Spleen (tissue), 11 donors: ENCODE results near the gene TAF8. TPM values are rescaled to one million over a fixed set of nuclear protein-coding genes. Genes with fewer than 3 reads are reported as not detected.

Experiments
- DNase-seq: peaks from one replicate; pipeline ENCODE4 v3.0.0-alpha.2; 2020
- H3K27ac ChIP-seq, 8 donors: fragments of 200-600 bp; sonication (generic) in 7 of 8; 1 replicate in 4 of 8; 2 replicates in 4 of 8; pipeline versions ENCODE4 v1.5.0 to v1.8.0; 2016 to 2021; ENCODE audit warnings: inconsistent platforms in 4 of 8, mild to moderate bottlenecking in 4 of 8, moderate library complexity in 1 of 8
- H3K27me3 ChIP-seq, 7 donors: fragments of 200-600 bp; sonication (generic) in 6 of 7; replicated peaks in 1 of 7; 1 replicate in 4 of 7; 2 replicates in 3 of 7; pipeline versions ENCODE4 v1.5.0 to v1.8.0; 2016 to 2021; ENCODE audit warnings: inconsistent platforms in 3 of 7, mild to moderate bottlenecking in 1 of 7
- H3K36me3 ChIP-seq, 6 donors: fragments of 200-600 bp; sonication (generic) in 5 of 6; 1 replicate in 4 of 6; 2 replicates in 2 of 6; pipeline versions ENCODE4 v1.5.0 to v1.8.0; 2016 to 2021; ENCODE audit warnings: inconsistent platforms in 2 of 6
- H3K4me1 ChIP-seq, 6 donors: fragments of 200-600 bp; sonication (generic) in 5 of 6; 1 replicate in 3 of 6; 2 replicates in 3 of 6; pipeline versions ENCODE4 v1.5.0 to v1.8.0; 2016 to 2021; ENCODE audit warnings: inconsistent platforms in 3 of 6
- H3K4me3 ChIP-seq, 8 donors: fragments of 200-600 bp; sonication (generic) in 7 of 8; 1 replicate in 4 of 8; 2 replicates in 4 of 8; pipeline versions ENCODE4 v1.5.0 to v1.8.0; 2016 to 2021; ENCODE audit warnings: inconsistent platforms in 4 of 8, mild to moderate bottlenecking in 4 of 8, moderate library complexity in 2 of 8
- H3K9me3 ChIP-seq, 8 donors: fragments of 200-600 bp; sonication (generic) in 7 of 8; 1 replicate in 4 of 8; 2 replicates in 4 of 8; pipeline versions ENCODE4 v1.5.0 to v1.8.0; 2016 to 2021; ENCODE audit warnings: inconsistent platforms in 4 of 8
- POLR2A ChIP-seq, 3 donors: fragments of 450-650 bp; IDR thresholded peaks; one replicate each; pipeline ENCODE4 v1.5.1; 2017; ENCODE audit warnings: antibody characterized with exemption in 3 of 3, mild to moderate bottlenecking in 1 of 3
- POLR2AphosphoS5 ChIP-seq, 3 donors: sonication (generic); formaldehyde crosslinking; IDR thresholded peaks; one replicate each; pipeline ENCODE4 v1.5.1; 2017; ENCODE audit warnings: antibody characterized with exemption in 3 of 3
- WGBS, 5 donors: extraction: QIAGEN DNeasy Blood & Tissue Kit in 3 of 5; methylation state at CpG; one replicate each; pipeline versions ENCODE4 v1.1.5 to v1.1.7; 2013 to 2018; 5-methylcytosine and 5-hydroxymethylcytosine counted together
- intact Hi-C: fragments of 100-400 bp; cut with DNase I; formaldehyde crosslinking; loops from one replicate; pipeline ENCODE4 v1.15.0; 2023; ENCODE audit warnings: low total_unique reads
- polyA plus RNA-seq, 3 donors: library from polyadenylated mRNA; stranded (reverse); fragments of 200-250 nt; gene quantifications; one replicate each; pipeline ENCODE4 v1.2.1, GENCODE V29; 2013
- total RNA-seq, 7 donors: library from RNA; depleted of rRNA in 3 of 7; stranded (reverse); fragments of >200 nt in 3 of 7; fragmentation: NEBNext Ultra II Directional in 4 of 7; extraction: Animal tissue kit (Norgen Biotek cat#: 25700) in 4 of 7; gene quantifications; one replicate each; pipeline versions ENCODE4 v1.1.0 to v1.2.1, GENCODE V29; 2016 to 2021
- TF ChIP-seq, protein P1 (sequence below), 11 experiments: fragments of 200-600 bp in 7 of 11; fragments of 450-650 bp in 4 of 11; sonication (generic) in 4 of 11; IDR thresholded peaks in 8 of 11; conservative IDR thresholded peaks in 3 of 11; 1 replicate in 7 of 11; 2 replicates in 4 of 11; pipeline versions ENCODE4 v1.4.0 to v1.8.0; 2016 to 2021; ENCODE audit warnings: antibody characterized with exemption in 11 of 11, inconsistent platforms in 4 of 11, mild to moderate bottlenecking in 1 of 11
- donor health status: healthy with polysubstance abuse.
- donor health status: DM: no; HTN: no; CAD: no; lungs with moderate emphysema.
- donor health status: DM: no; HTN: no; CAD: no.
- donor health status: Bipolar disorder and iron deficiency.
- donor health status: healthy.
- donor health status: DM: no; HTN: no; CAD: no.
- donor health status: DM: yes; HTN: yes; CAD: no.

The TAF8 gene
- total and polyA plus RNA-seq, 10 donors = 8.2 to 56.3 (median 35.4) TPM

DNA sequence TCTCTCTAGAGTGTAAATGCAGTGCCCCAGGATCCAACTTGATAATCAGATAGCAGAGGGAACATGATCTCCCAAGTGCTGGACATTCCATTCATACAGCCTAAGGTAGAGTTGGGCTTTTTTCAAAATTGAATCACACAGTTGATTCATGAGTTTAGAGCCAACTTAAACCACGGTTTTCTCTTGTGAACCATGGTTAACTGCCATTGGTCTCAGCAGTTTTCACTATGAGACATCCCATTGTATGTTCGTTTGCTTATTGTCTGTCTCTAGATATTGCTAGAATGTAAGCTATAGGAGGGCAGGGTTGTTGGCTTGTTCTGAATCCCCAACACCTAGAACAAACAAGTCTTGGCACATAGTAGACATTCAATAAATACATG, 37.2 kb upstream of the TAF8 start:
- H3K27ac ChIP-seq = no peak overlapping the region
- WGBS, 5 donors = 64 to 87% (median 75%) methylated on average over 2 of the region's 2 CpGs

DNA sequence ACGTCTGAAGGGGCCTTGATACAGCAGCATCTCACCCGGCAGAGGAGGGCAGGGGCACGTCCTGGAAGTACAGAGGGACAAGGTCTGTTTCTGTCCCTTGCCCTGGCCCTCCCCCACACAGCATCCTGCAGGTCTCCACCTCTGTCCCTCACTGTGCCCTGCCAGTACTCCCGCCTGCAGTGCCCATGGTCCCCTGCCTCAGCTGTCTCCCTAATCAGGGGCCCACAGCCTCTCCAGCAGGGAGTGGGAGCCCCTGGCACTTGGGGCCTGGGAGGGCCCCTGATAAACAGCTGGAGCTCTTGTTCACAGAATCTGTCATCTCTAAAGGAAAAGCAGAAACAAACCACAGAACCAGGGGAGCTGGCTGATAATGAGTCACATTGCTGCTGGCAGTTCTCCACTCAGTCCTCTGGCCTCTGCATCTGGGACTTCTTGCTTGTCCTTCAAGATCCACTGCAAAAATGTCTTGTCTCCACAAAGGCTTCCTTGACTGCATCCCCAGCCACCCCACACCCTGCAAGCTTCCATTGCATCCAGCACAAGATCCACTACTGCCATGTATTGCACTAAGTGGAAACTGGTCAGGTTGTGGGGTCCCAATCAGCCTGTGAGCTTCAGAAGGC, 33.2 kb upstream of the TAF8 start:
- TF ChIP-seq POLR2AphosphoS5 (IDR thresholded peaks at IDR 0.05) = peak; percentile 65 to 76 (median 71)
- TF ChIP-seq, protein P1, sequence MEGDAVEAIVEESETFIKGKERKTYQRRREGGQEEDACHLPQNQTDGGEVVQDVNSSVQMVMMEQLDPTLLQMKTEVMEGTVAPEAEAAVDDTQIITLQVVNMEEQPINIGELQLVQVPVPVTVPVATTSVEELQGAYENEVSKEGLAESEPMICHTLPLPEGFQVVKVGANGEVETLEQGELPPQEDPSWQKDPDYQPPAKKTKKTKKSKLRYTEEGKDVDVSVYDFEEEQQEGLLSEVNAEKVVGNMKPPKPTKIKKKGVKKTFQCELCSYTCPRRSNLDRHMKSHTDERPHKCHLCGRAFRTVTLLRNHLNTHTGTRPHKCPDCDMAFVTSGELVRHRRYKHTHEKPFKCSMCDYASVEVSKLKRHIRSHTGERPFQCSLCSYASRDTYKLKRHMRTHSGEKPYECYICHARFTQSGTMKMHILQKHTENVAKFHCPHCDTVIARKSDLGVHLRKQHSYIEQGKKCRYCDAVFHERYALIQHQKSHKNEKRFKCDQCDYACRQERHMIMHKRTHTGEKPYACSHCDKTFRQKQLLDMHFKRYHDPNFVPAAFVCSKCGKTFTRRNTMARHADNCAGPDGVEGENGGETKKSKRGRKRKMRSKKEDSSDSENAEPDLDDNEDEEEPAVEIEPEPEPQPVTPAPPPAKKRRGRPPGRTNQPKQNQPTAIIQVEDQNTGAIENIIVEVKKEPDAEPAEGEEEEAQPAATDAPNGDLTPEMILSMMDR (IDR thresholded peaks at IDR 0.05 in 8 of 11, conservative IDR thresholded peaks at IDR 0.05 in 3 of 11) = no peak
- intact Hi-C loops = no loop called here
- no peaks in the 10 kb centered on the region for H3K9me3 ChIP-seq
- H3K27ac ChIP-seq = peak overlapping the region in 4 of 8 donors; percentile 14 to 63 (median 33)
- peaks cover 0 to 87% (median 0%) of the 10 kb centered on the region in 6 donors for H3K36me3 ChIP-seq
- no peaks in the 10 kb centered on the region for H3K27me3 ChIP-seq
- H3K4me3 ChIP-seq = no peak overlapping the region
- DNase-seq = peak; percentile 67
- H3K4me1 ChIP-seq = peaks cover 22 to 96% (median 49%) of the 10 kb centered on the region in 6 donors
- 19 to 25% (median 23%) methylated on average over 4 of the region's 4 CpGs for WGBS, 5 donors

More for the DNA sequence above, 37.2 kb upstream of the TAF8 start:
- DNase-seq = no peak
- Histone ChIP-seq H3K9me3 (no peaks in the 10 kb centered on the region), H3K27me3 (no peaks in the 10 kb centered on the region), H3K4me3 (no peak overlapping the region), H3K36me3 (peaks cover 0 to 98% (median 0%) of the 10 kb centered on the region in 6 donors), H3K4me1 (peaks cover 29 to 98% (median 55%) of the 10 kb centered on the region in 6 donors)
- no peak for TF ChIP-seq POLR2A (IDR thresholded peaks at IDR 0.05)
- intact Hi-C loops = no loop called here

DNA sequence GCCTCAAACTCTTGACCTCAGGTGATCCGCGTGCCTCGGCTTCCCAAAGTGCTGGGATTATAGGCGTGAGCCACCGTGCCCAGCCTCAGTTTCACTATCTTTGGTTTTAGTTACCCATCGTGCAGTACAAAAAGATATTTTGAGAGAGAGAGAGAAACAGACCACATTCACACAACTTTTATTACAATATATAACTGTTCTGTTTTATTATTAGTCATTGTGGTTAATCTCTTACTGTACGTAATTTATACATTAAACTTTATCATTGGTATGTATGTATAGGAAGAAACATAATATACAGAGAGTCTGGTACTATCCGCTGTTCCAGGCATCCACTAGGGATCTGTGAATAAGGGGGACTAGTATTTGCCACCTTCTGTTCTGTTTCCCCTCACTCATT, 29.4 kb upstream of the TAF8 start:
- peaks cover 0 to 88% (median 1%) of the 10 kb centered on the region in 6 donors for H3K36me3 ChIP-seq
- H3K4me1 ChIP-seq = peaks cover 52 to 99% (median 84%) of the 10 kb centered on the region in 6 donors
- no peaks in the 10 kb centered on the region for H3K9me3 ChIP-seq
- TF ChIP-seq POLR2A (IDR thresholded peaks at IDR 0.05) (no peak), POLR2AphosphoS5 (IDR thresholded peaks at IDR 0.05) (no peak)
- TF ChIP-seq, protein P1 (IDR thresholded peaks at IDR 0.05 in 8 of 11, conservative IDR thresholded peaks at IDR 0.05 in 3 of 11) = no peak
- H3K27me3 ChIP-seq = no peaks in the 10 kb centered on the region
- no peak overlapping the region for H3K4me3 ChIP-seq
- intact Hi-C loops = no loop called here
- no peak for DNase-seq
- 72 to 91% (median 84%) methylated on average over 8 of the region's 8 CpGs for WGBS, 5 donors
- H3K27ac ChIP-seq = peak overlapping the region in 1 of 8 donors; percentile 85

DNA sequence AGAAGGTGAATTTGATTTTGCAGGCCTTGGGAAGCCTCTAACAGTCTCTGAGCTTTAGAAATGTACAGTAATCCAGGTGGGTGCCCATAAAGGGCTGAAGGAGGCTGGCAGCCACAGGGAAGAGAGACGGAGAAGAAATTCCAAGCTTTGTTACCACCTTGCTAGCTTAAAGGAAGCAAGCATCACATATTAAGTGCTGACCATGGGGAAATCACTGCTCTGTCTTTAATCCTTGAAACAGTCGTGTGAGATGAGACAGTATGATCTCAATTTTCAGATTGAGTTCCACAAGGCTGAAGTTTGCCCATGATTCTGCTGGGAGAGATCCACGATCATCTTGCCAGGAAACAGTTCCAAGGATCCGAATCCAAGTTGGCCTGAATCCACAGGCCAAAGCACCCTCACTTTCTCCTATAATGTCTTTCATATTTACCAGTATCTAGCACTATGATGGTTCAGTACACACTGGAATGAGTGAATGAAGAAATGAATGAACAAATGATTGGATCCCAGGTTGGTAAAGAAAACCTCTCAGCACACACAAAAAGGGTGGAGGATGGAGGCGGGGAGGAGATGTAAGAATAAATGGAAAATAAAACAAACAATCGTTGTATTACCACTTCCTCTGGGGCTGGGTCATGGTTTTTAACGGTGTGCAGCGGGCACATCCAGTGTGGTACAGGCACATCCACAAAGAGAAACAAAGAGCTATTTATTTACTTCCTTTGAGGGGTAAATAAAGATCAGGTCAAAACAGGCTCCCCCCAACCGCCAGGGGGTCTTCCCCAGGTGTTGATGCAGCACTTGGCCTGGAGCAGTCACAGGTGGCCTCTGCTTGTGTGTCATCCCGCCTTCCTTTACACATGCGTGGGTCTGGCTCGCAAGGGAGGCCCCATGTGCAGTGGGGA, 28.2 kb upstream of the TAF8 start:
- Histone ChIP-seq H3K27me3 (no peaks in the 10 kb centered on the region), H3K36me3 (peaks cover 0 to 88% (median 1%) of the 10 kb centered on the region in 6 donors), H3K4me1 (peaks cover 54 to 99% (median 89%) of the 10 kb centered on the region in 6 donors), H3K9me3 (no peaks in the 10 kb centered on the region), H3K27ac (peak overlapping the region in 7 of 8 donors; percentile 11 to 85 (median 62)), H3K4me3 (peak overlapping the region in 2 of 8 donors; percentile 19 to 55)
- TF ChIP-seq POLR2AphosphoS5 (IDR thresholded peaks at IDR 0.05) (peak; percentile 74 to 76 (median 76)), POLR2A (IDR thresholded peaks at IDR 0.05) (no peak)
- TF ChIP-seq, protein P1 (IDR thresholded peaks at IDR 0.05 in 8 of 11, conservative IDR thresholded peaks at IDR 0.05 in 3 of 11) = peak in 4 of 11 experiments; percentile 6 to 11 (median 8)
- intact Hi-C loops = no loop called here
- DNase-seq = peak; percentile 84
- WGBS, 5 donors = 33 to 40% (median 35%) methylated on average over 12 of the region's 12 CpGs
